Small intestine (tissue), 7 donors: ENCODE results near the gene REPS1. TPM values are rescaled to one million over a fixed set of nuclear protein-coding genes. Genes with fewer than 3 reads are reported as not detected.
A peak's percentile ranks its signal among the peaks of the same experiment; 100 is the strongest.
"Not testable (repeated sequence)": the region's sequence is repeated elsewhere in the genome, so short reads cannot be mapped to it uniquely, and the experiment has no call there.

Experiments used
- DNase-seq, 2 donors: peaks; one replicate each; pipeline versions ENCODE4 v3.0.0 to v3.0.0-alpha.2; 2013
- FAIRE-seq: peaks from 2 replicates; lab custom pipeline; 2012; peaks lifted over from hg19 to GRCh38; lab: Jason Lieb, UNC
- H3K27ac ChIP-seq, 3 donors: one replicate each; pipeline ENCODE4 v1.5.1; 2013; ENCODE audit warnings: low read length in 2 of 3, mild to moderate bottlenecking in 2 of 3, control low read depth in 1 of 3, inconsistent platforms in 1 of 3, low read depth in 1 of 3, moderate library complexity in 1 of 3
- H3K27me3 ChIP-seq, 3 donors: one replicate each; pipeline ENCODE4 v1.6.1; 2013; ENCODE audit warnings: low read length in 3 of 3, inconsistent platforms in 1 of 3; ENCODE audit not compliant: control insufficient read depth in 3 of 3, insufficient read depth in 3 of 3
- H3K36me3 ChIP-seq, 3 donors: one replicate each; pipeline ENCODE4 v1.6.1; 2013; ENCODE audit warnings: low read length in 3 of 3, inconsistent platforms in 1 of 3, low read depth in 1 of 3, mild to moderate bottlenecking in 1 of 3, moderate library complexity in 1 of 3; ENCODE audit not compliant: control insufficient read depth in 3 of 3, insufficient read depth in 2 of 3
- H3K4me1 ChIP-seq, 3 donors: one replicate each; pipeline ENCODE4 v1.6.1; 2013; ENCODE audit warnings: low read length in 2 of 3, inconsistent platforms in 1 of 3, low read depth in 1 of 3, mild to moderate bottlenecking in 1 of 3, moderate library complexity in 1 of 3; ENCODE audit not compliant: control insufficient read depth in 3 of 3, insufficient read depth in 2 of 3
- H3K4me3 ChIP-seq, 3 donors: one replicate each; pipeline ENCODE4 v1.5.1; 2013; ENCODE audit warnings: low read length in 3 of 3, control low read depth in 1 of 3, inconsistent platforms in 1 of 3, low read depth in 1 of 3, mild to moderate bottlenecking in 1 of 3, moderate library complexity in 1 of 3
- H3K9me3 ChIP-seq, 2 donors: one replicate each; pipeline ENCODE4 v1.6.1; 2013; ENCODE audit warnings: low read depth in 1 of 2, low read length in 1 of 2; ENCODE audit not compliant: control insufficient read depth in 2 of 2, insufficient read depth in 1 of 2
- WGBS, 3 donors: extraction: QIAGEN DNeasy Blood & Tissue Kit; methylation state at CpG; one replicate each; pipeline ENCODE4 v1.1.7; 2013; 5-methylcytosine and 5-hydroxymethylcytosine counted together
- polyA plus RNA-seq, 4 donors: library from polyadenylated mRNA; stranded (reverse) in 3 of 4; unstranded in 1 of 4; fragments of 200-250 nt in 3 of 4; fragments of 120-200 nt in 1 of 4; gene quantifications; one replicate each; pipeline versions ENCODE4 v1.2.1 to v1.2.3, GENCODE V29; 2013
- donor health status: healthy with polysubstance abuse.
- donor health status: control.
- donor health status: control.
- donor health status: Bipolar disorder and iron deficiency.
- donor health status: healthy.

Gene REPS1
- polyA plus RNA-seq, 4 donors, result 18.7 to 47.1 (median 21.8) TPM

GRCh38 chr6:138948546-138949179, 39.4 kb downstream of the REPS1 start:
- H3K4me3 ChIP-seq, result no peak overlapping the region
- WGBS, 3 donors, result 70 to 82% (median 80%) methylated on average over 1 of the region's 1 CpG
- no peaks in the 10 kb centered on the region for H3K9me3 ChIP-seq
- FAIRE-seq (peak; percentile 77), DNase-seq (no peak)
- peaks cover 0 to 6% (median 2%) of the 10 kb centered on the region in 3 donors for H3K36me3 ChIP-seq
- peaks cover 0 to 4% (median 0%) of the 10 kb centered on the region in 3 donors for H3K4me1 ChIP-seq
- no peak overlapping the region for H3K27ac ChIP-seq
- no peaks in the 10 kb centered on the region for H3K27me3 ChIP-seq

GRCh38 chr6:138948004-138948403, 40.0 kb downstream of the REPS1 start:
- no peak for DNase-seq
- Histone ChIP-seq H3K4me1 (peaks cover 0 to 4% (median 0%) of the 10 kb centered on the region in 3 donors), H3K4me3 (no peak overlapping the region), H3K36me3 (peaks cover 0 to 6% (median 2%) of the 10 kb centered on the region in 3 donors), H3K27me3 (no peaks in the 10 kb centered on the region), H3K9me3 (no peaks in the 10 kb centered on the region), H3K27ac (no peak overlapping the region)
- no peak for FAIRE-seq
- 77 to 90% (median 86%) methylated on average over 2 of the region's 2 CpGs for WGBS, 3 donors

GRCh38 chr6:138945354-138945753, 42.7 kb downstream of the REPS1 start:
- DNase-seq (no peak), FAIRE-seq (no peak)
- H3K36me3 ChIP-seq, result peaks cover 0 to 15% (median 4%) of the 10 kb centered on the region in 3 donors
- H3K4me3 ChIP-seq, result no peak overlapping the region
- H3K27ac ChIP-seq, result no peak overlapping the region
- 91% methylated on average over 5 of the region's 5 CpGs for WGBS, 3 donors
- H3K4me1 ChIP-seq, result peaks cover 0 to 4% (median 0%) of the 10 kb centered on the region in 3 donors
- no peaks in the 10 kb centered on the region for H3K27me3 ChIP-seq
- H3K9me3 ChIP-seq, result no peaks in the 10 kb centered on the region

DNA sequence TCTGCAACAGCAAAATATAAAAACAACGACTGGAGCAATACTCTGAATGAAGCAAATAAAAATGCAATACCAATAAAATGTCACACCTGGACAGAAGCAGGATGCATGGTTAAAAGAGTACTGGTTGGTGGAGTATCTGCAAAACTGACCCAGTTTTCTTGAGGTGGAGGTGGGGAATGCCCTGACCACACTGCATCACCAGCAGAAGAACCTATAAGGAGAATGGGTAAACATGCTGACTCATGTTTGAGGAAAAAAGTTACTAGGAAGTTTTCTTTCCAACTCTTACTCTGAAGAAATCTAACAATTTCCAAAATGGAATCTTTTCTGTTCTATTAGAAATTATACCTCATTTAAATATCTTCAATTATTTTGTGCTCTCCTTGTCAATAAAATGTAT, 43.6 kb downstream of the REPS1 start:
- Histone ChIP-seq H3K4me3 (no peak overlapping the region), H3K36me3 (peaks cover 0 to 16% (median 4%) of the 10 kb centered on the region in 3 donors), H3K27ac (no peak overlapping the region), H3K27me3 (no peaks in the 10 kb centered on the region), H3K4me1 (peaks cover 0 to 4% (median 0%) of the 10 kb centered on the region in 3 donors), H3K9me3 (no peaks in the 10 kb centered on the region)
- DNase-seq, result no peak
- WGBS, 3 donors, result 63 to 74% (median 72%) methylated on average over 1 of the region's 1 CpG
- no peak for FAIRE-seq

DNA sequence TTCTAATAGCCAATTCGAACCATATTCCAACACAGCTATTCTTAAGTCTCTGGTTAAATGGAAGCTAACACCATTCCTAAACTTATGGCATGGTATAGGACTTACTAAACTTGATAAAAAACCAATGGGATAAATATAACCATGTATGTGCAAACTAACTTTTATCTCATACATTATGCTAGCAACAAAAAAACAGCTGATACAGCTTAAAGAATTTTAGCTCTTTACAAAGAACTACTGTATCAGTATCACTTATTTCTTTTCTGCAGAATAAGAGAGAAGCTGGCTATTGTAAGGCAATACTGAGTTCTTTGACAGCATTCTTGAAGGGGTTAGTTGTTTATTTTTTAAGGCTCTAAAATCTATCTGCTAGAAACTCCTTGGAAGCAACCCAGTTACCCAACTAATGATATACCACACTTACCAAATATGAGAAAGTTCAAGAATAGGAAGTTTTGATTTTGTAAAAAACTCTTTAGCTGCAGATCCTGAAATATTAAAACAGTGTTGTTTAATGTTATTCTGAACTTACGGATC, 44.9 kb downstream of the REPS1 start:
- H3K4me1 ChIP-seq, result no peaks in the 10 kb centered on the region
- no peak for FAIRE-seq
- no peak overlapping the region for H3K4me3 ChIP-seq
- WGBS, 3 donors, result 95 to 97% (median 96%) methylated on average over 2 of the region's 2 CpGs
- no peak overlapping the region for H3K27ac ChIP-seq
- H3K36me3 ChIP-seq, result peaks cover 0 to 16% (median 4%) of the 10 kb centered on the region in 3 donors
- no peak for DNase-seq
- H3K27me3 ChIP-seq, result no peaks in the 10 kb centered on the region
- H3K9me3 ChIP-seq, result no peaks in the 10 kb centered on the region

DNA sequence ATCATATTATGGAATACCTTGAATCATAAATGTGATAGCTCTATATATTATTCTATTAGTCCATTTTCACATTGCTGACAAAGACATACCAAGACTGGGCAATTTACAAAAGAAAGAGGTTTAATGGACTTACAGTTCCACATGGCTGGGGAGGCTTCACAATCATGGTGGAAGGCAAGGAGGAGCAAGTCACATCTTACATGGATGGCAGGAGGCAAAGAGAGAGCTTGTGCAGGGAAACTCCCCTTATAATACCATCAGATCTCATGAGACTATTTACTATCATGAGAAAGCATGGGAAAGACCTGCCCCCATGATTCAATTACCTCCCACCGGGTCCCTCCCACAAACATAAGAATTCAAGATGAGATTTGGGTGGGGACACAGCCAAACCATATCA, 51.2 kb downstream of the REPS1 start:
- not testable (repeated sequence) for H3K27me3 ChIP-seq, H3K4me1 ChIP-seq, H3K4me3 ChIP-seq, H3K27ac ChIP-seq, FAIRE-seq, H3K9me3 ChIP-seq, DNase-seq
- WGBS, 3 donors, result 93 to 100% (median 100%) methylated on average over 1 of the region's 1 CpG
- H3K36me3 ChIP-seq, result peaks cover 3 to 10% (median 3%) of the 10 kb centered on the region in 3 donors

GRCh38 chr6:138931660-138932059, 56.4 kb downstream of the REPS1 start:
- FAIRE-seq (no peak), DNase-seq (peak in 1 of 2 donors; percentile 5)
- H3K27me3 ChIP-seq, result no peaks in the 10 kb centered on the region
- H3K4me1 ChIP-seq, result no peaks in the 10 kb centered on the region
- H3K36me3 ChIP-seq, result peaks cover 0 to 7% (median 3%) of the 10 kb centered on the region in 3 donors
- no peaks in the 10 kb centered on the region for H3K9me3 ChIP-seq
- H3K27ac ChIP-seq, result no peak overlapping the region
- H3K4me3 ChIP-seq, result no peak overlapping the region
- 29 to 62% (median 37%) methylated on average over 1 of the region's 1 CpG for WGBS, 3 donors

- 71 to 88% (median 84%) methylated on average over 3 of the region's 3 CpGs for WGBS, 3 donors
- Histone ChIP-seq H3K4me1 (no peaks in the 10 kb centered on the region), H3K9me3 (no peaks in the 10 kb centered on the region), H3K4me3 (no peak overlapping the region), H3K36me3 (peaks cover 0 to 3% (median 2%) of the 10 kb centered on the region in 3 donors), H3K27me3 (no peaks in the 10 kb centered on the region), H3K27ac (no peak overlapping the region)
- FAIRE-seq (no peak), DNase-seq (no peak)
Measured at GRCh38 chr6:138926579-138926978, 61.5 kb downstream of the REPS1 start.
